D341Med (cell line): Measurements from ENCODE around the gene APEX2.
"Not testable (repeated sequence)": the region's sequence is repeated elsewhere in the genome, so short reads cannot be mapped to it uniquely, and the experiment has no call there.

Experiments
- DNase-seq: peaks from one replicate; pipeline ENCODE4 v3.0.0; 2012; ENCODE audit warnings: low spot score

The APEX2 gene

GRCh38 chrX:55011294-55011693, 11.1 kb downstream of the APEX2 start:
- no peak for DNase-seq

DNA sequence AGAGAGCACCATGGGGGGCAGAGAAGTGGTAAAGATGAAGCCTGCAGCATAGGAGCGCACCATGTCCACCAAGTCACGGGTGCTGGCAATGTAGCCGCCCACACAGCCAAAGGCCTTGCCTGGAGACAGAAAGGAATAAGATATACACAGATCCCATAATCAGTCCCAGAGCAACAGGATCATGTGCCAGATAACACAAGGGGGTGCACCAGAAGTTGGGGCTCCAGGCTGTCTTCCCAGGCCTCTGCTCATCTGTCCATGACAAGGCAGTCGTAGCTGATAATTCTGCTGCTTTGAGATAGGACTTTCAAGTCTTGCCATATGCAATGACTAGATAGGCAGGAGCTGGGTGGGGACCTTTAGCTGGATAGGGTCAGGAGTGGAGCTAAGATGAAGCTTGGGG, 14.7 kb downstream of the APEX2 start:
- DNase-seq = no peak

DNA sequence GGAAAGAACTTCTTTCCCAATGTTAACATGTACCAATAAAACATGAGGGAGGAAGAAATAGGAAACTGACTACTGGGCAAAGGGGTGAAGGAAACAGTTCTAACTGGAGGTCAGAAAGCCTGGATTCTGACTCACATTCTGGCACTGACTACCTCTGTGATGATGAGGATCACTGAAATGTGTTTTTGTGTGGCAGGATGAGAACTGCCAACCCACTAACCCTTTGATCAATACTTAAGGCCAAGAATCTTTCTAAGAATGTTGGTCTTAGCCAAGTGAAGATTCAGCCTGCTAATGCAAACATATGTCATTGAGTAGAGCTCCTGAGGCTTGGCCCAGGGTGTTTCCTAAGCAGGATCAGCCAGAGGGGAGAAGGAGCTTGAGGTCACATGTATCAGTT, 26.0 kb downstream of the APEX2 start:
- DNase-seq = no peak

- DNase-seq = no peak
Observed at GRCh38 chrX:55026840-55027239, 26.7 kb downstream of the APEX2 start.

- DNase-seq = no peak
Observed at GRCh38 chrX:55028040-55028439, 27.9 kb downstream of the APEX2 start.

DNA sequence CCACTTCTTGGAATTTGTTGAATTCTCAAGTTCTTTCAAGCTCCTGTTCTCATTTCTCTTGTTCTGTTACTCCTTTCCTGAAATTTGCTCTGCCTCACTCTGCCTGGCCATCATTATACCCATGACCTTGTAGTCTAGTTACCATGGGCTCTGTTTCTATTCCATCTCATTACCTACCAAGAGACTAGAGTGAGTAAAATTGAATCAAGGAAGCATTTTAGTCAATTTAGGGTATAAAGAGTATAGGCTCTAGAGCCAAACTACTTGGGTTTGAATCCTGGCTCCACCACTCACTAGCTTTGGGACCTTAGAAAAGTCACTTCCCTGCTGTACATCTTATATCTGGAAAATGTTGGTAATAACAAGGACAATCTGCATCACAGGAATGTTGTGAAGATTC, 28.4 kb downstream of the APEX2 start:
- DNase-seq = no peak

GRCh38 chrX:55029291-55029690, 29.1 kb downstream of the APEX2 start:
- DNase-seq = no peak

GRCh38 chrX:55030271-55031205, 30.4 kb downstream of the APEX2 start, which contains the start of gene ALAS2:
Gene ALAS2 (minus strand): TSS chrX:55030977. CDS start chrX:55026000, 4,977 bp downstream.
- no peak for DNase-seq

DNA sequence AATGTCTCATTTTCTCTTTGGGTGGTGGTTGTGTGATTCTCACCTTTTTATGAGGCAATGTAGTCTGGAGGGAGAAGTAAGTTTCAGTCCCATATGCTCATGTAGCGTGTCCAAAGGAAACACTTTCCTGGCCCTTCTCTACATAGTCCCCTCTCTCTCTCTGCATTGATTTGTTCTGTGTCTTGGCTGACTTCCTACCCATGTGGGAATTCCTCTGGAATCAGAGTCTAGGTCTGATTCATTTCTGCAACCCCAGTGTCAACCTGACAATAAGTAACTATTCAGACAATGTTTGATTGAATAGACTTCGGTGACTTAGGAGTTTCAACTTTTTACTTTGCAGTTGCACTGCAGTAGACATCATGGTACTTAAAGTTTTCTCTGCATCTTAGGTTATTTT, 33.3 kb downstream of the APEX2 start:
- DNase-seq = no peak

GRCh38 chrX:55039471-55039870, 39.3 kb downstream of the APEX2 start:
- no peak for DNase-seq

GRCh38 chrX:55041514-55041913, 41.4 kb downstream of the APEX2 start:
- DNase-seq = no peak

GRCh38 chrX:55050599-55050998, 50.4 kb downstream of the APEX2 start:
- DNase-seq = not testable (repeated sequence)

- DNase-seq = no peak
Observed at GRCh38 chrX:55056820-55057674, 56.9 kb downstream of the APEX2 start.

DNA sequence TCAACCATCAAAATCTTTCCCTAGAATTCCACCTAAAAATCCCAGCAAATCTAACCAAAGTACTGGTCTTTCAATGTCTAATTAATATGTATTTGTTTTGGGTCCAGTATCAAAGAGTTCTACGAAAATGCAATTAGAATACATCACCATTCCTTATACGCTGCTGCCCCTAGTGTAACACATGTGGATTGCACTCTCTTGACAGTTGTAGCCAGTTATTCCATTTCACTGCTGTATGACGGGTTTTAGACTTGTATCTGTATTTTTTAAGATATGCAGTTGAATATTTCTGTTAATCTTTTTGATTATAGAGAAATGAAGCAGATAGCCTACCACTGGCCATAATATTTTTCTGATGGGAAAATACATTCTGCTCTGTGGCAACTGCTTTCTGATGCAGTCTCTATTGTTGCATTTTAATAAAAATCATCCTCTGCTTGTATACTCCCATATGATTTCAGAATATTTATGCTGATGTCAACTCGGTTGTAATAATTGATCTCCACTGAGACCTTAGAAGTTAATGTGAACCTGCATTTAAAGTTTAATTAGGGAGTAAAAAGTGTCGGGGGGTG, 57.6 kb downstream of the APEX2 start:
- peak; percentile 30 for DNase-seq
